Panc1 (cell line): ENCODE results near the gene NFAM1. TPM values are rescaled to one million over a fixed set of nuclear protein-coding genes. Genes with fewer than 3 reads are reported as not detected.

Experiments used
- ATAC-seq: fragments of 200-7000 bp; cut with Tn5 transposase; 2 replicates; pipeline ENCODE4 v1.9.1; 2020; ENCODE audit warnings: mild to moderate bottlenecking, moderate library complexity
- BruUV-seq: library from RNA; stranded (reverse); fragments of 400-500 nt; replicated peaks from 2 replicates; lab custom pipeline; 2021; lab: Mats Ljungman, UMichigan
- CTCF ChIA-PET: fragments of 300-600 bp; sonication (Branson Sonifier 250); formaldehyde crosslinking; loops from one replicate; lab custom pipeline; 2022; ENCODE audit warnings: antibody characterized with exemption; lab: Charles Lee
- POLR2A ChIA-PET: fragments of 300-600 bp; sonication (Branson Sonifier 250); formaldehyde crosslinking; loops from one replicate; lab custom pipeline; 2022; ENCODE audit warnings: antibody characterized with exemption; lab: Charles Lee
- DNase-seq: peaks from one replicate; pipeline ENCODE4 v3.0.0-alpha.2; 2010; ENCODE audit warnings: low read depth, low spot score
- H3K27ac ChIP-seq: 2 replicates; pipeline ENCODE4 v1.5.1; 2011; ENCODE audit warnings: mild to moderate bottlenecking, low read length, inconsistent platforms
- H3K27me3 ChIP-seq: fragments of 200-500 bp; sonication (Bioruptor generic); 2 replicates; pipeline ENCODE4 v1.6.0; 2014; ENCODE audit warnings: low read length, inconsistent platforms; ENCODE audit not compliant: control insufficient read depth, insufficient read depth
- H3K36me3 ChIP-seq: fragments of 200-500 bp; sonication (Bioruptor generic); 2 replicates; pipeline ENCODE4 v1.5.1; 2014; ENCODE audit warnings: inconsistent platforms, mild to moderate bottlenecking, low read length, moderate library complexity; ENCODE audit not compliant: control insufficient read depth, insufficient read depth
- H3K4me1 ChIP-seq: 2 replicates; pipeline ENCODE4 v1.5.1; 2011; ENCODE audit warnings: inconsistent platforms, mild to moderate bottlenecking, low read length, moderate library complexity; ENCODE audit not compliant: control insufficient read depth, insufficient read depth
- H3K4me3 ChIP-seq, 2 experiments: 2 replicates each; pipeline ENCODE4 v1.5.1; 2011 to 2012; ENCODE audit warnings: low read depth in 2 of 2, low read length in 2 of 2, mild to moderate bottlenecking in 2 of 2, inconsistent platforms in 1 of 2, moderate library complexity in 1 of 2
- H3K9me3 ChIP-seq: fragments of 200-500 bp; sonication (Bioruptor generic); 2 replicates; pipeline ENCODE4 v1.5.1; 2014; ENCODE audit warnings: low read depth, mild to moderate bottlenecking, inconsistent platforms, low read length, moderate library complexity; ENCODE audit not compliant: control insufficient read depth, insufficient read depth
- POLR2AphosphoS5 ChIP-seq: IDR thresholded peaks from 2 replicates; pipeline ENCODE4 v1.6.1; 2012; ENCODE audit warnings: mild to moderate bottlenecking, low read depth, low read length, moderate library complexity
- REST ChIP-seq, 2 experiments: IDR thresholded peaks; 2 replicates each; pipeline ENCODE4 v1.6.1; 2011 to 2012; ENCODE audit warnings: low read depth in 2 of 2, control low read depth in 1 of 2, low read length in 1 of 2, mild to moderate bottlenecking in 1 of 2, moderate library complexity in 1 of 2; ENCODE audit not compliant: insufficient read depth in 1 of 2
- SIN3A ChIP-seq: IDR thresholded peaks from 2 replicates; pipeline ENCODE4 v1.6.1; 2012; ENCODE audit warnings: low read depth, mild to moderate bottlenecking, low read length, moderate library complexity, borderline replicate concordance; ENCODE audit not compliant: insufficient read depth
- TCF7L2 ChIP-seq: IDR thresholded peaks from 2 replicates; pipeline ENCODE4 v1.6.1; 2011; ENCODE audit warnings: mild to moderate bottlenecking, low read depth, low read length, inconsistent platforms
- in situ Hi-C: cut with HindIII; loops from 2 replicates; pipeline ENCODE4 v1.10.0; 2016; ENCODE audit warnings: low sequenced_read_pairs, low pct_unique_long_range_greater_than_20kb
- intact Hi-C: fragments of 100-400 bp; cut with micrococcal nuclease; formaldehyde crosslinking; loops from one replicate; pipeline ENCODE4 v1.10.0; 2022; ENCODE audit not compliant: unreplicated experiment
- total RNA-seq: library from RNA; stranded (reverse); gene quantifications from one replicate; pipeline ENCODE4 v1.2.1, GENCODE V29; 2021; ENCODE audit not compliant: unreplicated experiment
- TF ChIP-seq, protein P1 (sequence below): fragments of 450-650 bp; IDR thresholded peaks from 2 replicates; pipeline ENCODE4 v1.5.1; 2017; ENCODE audit warnings: mild to moderate bottlenecking

NFAM1 gene
- total RNA-seq, 1 experiment from 2014 or later, result 0.41 TPM

- Histone ChIP-seq H3K27ac (no peak overlapping the region), H3K4me3 (no peak overlapping the region), H3K9me3 (no peaks in the 10 kb centered on the region), H3K4me1 (peaks cover 20% of the 10 kb centered on the region), H3K27me3 (no peaks in the 10 kb centered on the region), H3K36me3 (no peaks in the 10 kb centered on the region)
- DNase-seq (no peak), ATAC-seq (no peak)
- ChIA-PET CTCF (no interaction called here), POLR2A (no interaction called here)
- intact Hi-C loops, result no loop called here
- in situ Hi-C loops, result no loop called here
- no TSS peak for BruUV-seq
- TF ChIP-seq SIN3A (no peak), POLR2AphosphoS5 (no peak), TCF7L2 (no peak), REST (IDR thresholded peaks at IDR 0.05; ENCODE audit: insufficient read depth in 1 of 2, low read depth in 2 of 2, low read length in 1 of 2) (no peak)
- TF ChIP-seq, protein P1, sequence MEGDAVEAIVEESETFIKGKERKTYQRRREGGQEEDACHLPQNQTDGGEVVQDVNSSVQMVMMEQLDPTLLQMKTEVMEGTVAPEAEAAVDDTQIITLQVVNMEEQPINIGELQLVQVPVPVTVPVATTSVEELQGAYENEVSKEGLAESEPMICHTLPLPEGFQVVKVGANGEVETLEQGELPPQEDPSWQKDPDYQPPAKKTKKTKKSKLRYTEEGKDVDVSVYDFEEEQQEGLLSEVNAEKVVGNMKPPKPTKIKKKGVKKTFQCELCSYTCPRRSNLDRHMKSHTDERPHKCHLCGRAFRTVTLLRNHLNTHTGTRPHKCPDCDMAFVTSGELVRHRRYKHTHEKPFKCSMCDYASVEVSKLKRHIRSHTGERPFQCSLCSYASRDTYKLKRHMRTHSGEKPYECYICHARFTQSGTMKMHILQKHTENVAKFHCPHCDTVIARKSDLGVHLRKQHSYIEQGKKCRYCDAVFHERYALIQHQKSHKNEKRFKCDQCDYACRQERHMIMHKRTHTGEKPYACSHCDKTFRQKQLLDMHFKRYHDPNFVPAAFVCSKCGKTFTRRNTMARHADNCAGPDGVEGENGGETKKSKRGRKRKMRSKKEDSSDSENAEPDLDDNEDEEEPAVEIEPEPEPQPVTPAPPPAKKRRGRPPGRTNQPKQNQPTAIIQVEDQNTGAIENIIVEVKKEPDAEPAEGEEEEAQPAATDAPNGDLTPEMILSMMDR, result no peak
These were observed 91.3 kb downstream of the NFAM1 start for GRCh38 chr22:42340829-42341383.

DNA sequence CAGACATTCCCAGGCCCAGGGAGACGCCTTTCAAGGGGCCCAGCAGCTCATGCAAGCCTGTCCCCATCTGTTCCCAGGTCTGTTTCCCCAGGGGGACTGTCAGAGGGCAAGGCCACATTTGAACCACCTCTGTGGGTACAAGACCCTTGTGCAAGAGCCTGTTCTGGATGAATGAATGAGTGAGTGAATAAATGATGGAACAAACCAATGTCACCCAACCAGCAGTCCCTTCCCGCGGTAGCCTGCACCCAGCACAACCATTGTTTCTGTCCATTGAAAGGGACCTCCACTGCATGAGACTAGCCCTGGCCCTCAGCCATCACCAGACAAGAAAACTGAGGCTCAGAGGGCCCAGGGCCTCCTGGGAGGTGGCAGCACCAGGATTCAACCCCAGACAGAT lies 92.1 kb downstream of the NFAM1 start:
- TF ChIP-seq TCF7L2 (no peak), POLR2AphosphoS5 (no peak), SIN3A (no peak), REST (IDR thresholded peaks at IDR 0.05; ENCODE audit: insufficient read depth in 1 of 2, low read depth in 2 of 2, low read length in 1 of 2) (no peak)
- TF ChIP-seq, protein P1, result no peak
- H3K27me3 ChIP-seq, result no peaks in the 10 kb centered on the region
- H3K9me3 ChIP-seq, result no peaks in the 10 kb centered on the region
- in situ Hi-C loops, result no loop called here
- peaks cover 17% of the 10 kb centered on the region for H3K4me1 ChIP-seq
- no peak for DNase-seq
- ChIA-PET POLR2A (no interaction called here), CTCF (no interaction called here)
- ATAC-seq, result no peak
- H3K4me3 ChIP-seq, result no peak overlapping the region
- H3K27ac ChIP-seq, result no peak overlapping the region
- BruUV-seq, result no TSS peak
- intact Hi-C loops, result no loop called here
- H3K36me3 ChIP-seq, result no peaks in the 10 kb centered on the region
